Endometrial microvascular endothelial cells (primary cell): Measurements from ENCODE around the gene C5orf34. TPM values are rescaled to one million over a fixed set of nuclear protein-coding genes. Genes with fewer than 3 reads are reported as not detected.
"Not testable (repeated sequence)": the region's sequence is repeated elsewhere in the genome, so short reads cannot be mapped to it uniquely, and the experiment has no call there.

Source experiments
- in situ Hi-C: cut with HindIII; loops from 2 replicates; pipeline ENCODE4 v1.10.0; 2017; ENCODE audit warnings: low sequenced_read_pairs, low pct_unique_long_range_greater_than_20kb; ENCODE audit errors: inconsistent ontology term
- total RNA-seq: library from RNA; depleted of rRNA; stranded (reverse); fragments of >200 nt; gene quantifications from one replicate; pipeline ENCODE4 v1.2.3, GENCODE V29; 2015; ENCODE audit errors: inconsistent ontology term

The C5orf34 gene
- total RNA-seq, 1 donor from 2014 or later = 7.3 TPM

GRCh38 chr5:43523662-43524072 lies 8.7 kb upstream of the C5orf34 start:
- in situ Hi-C loops = no loop called here

- in situ Hi-C loops = no loop called here
Observed at GRCh38 chr5:43520615-43521014, 5.7 kb upstream of the C5orf34 start.

- in situ Hi-C loops = no loop called here
Observed at GRCh38 chr5:43515678-43516048, 715 bp upstream of the C5orf34 start.

DNA sequence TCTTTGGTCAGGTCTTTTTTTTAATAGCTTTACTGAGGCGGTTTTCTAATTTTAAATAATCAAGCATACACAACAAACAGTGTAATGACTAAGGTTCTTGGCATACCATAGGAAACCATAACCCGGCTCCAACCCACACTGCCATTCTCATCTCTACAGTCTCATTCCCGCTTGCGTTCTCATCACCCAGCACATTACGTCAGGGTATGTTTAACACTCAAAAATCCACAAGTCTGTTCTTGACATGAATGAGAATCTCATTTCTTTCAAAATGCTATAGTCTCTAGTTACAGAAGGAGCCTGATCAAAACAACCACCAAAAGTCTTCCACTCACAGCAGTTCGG lies 505 bp downstream of the C5orf34 start:
- in situ Hi-C loops = no loop called here

DNA sequence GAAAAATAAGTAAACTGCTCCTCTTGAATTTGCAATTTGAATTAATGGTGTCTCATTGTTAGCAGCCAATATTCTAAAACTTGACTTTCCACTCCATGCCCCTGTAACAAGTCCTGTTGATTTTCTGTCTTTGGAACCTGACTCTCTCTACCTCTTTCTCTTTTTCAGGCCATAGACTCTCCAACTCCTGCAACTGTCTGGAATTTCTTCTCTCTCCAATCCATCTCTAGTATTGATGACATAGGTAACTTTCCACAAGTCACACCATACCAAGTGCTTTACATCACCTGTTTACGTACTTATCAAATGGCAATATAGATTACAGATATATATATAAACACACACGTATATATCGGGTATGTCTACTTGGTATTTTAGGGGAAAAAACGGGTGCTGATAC lies 923 bp downstream of the C5orf34 start:
- in situ Hi-C loops = no loop called here

DNA sequence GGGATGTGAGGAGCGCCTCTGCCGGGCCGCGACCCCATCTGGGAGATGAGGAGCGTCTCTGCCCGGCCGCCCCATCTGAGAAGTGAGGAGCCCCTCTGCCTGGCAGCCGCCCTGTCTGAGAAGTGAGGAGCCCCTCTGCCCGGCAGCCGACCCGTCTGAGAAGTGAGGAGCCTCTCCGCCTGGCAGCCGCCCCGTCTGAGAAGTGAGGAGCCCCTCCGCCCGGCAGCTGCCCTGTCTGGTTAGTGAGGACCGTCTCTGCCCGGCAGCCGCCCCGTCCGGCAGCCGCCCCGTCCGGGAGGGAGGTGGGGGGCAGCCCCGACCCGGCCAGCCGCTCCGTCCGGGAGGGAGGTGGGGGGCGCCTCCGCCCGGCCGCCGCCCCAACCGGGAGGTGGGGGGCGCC lies 3.9 kb downstream of the C5orf34 start:
- in situ Hi-C loops = not testable (repeated sequence)

DNA sequence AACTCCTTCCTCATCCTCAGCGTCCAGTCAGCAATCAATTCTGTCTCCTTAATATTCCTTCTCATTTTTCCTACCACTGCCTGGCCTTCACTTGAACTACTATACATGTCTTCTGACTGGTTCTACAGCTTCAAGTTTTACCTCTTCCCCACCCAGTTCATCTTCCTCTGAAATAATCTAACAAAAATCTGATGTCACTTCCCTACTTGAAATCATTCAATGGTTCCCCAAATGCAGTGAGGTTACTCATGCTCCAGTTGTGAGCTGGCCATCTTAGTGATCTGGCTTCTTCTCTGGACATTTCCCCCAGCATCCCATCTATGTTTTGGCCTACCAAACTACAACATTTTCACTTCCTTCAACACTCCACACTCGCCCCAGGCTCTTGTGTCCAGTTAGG lies 16.4 kb downstream of the C5orf34 start:
- in situ Hi-C loops = no loop called here

GRCh38 chr5:43497311-43498104 lies 17.4 kb downstream of the C5orf34 start:
- in situ Hi-C loops = no loop called here

DNA sequence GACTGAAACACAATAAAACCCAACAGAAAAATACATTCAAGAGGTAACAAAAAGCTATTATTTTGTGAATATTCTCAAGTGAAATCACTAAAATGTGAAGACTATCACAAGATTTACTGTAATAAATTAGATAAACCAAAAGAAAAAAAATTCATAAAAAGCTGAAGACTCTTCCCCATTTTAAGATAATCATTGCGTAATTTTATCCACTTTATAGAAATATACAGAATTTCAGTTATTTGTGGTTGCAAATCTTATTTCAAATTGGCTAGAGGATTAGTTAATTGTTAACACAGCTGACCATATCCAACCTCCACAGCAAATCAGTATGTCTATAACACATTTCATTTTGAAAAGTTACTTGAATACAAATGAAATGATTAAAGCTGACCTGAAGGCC lies 23.6 kb downstream of the C5orf34 start:
- in situ Hi-C loops = no loop called here

DNA sequence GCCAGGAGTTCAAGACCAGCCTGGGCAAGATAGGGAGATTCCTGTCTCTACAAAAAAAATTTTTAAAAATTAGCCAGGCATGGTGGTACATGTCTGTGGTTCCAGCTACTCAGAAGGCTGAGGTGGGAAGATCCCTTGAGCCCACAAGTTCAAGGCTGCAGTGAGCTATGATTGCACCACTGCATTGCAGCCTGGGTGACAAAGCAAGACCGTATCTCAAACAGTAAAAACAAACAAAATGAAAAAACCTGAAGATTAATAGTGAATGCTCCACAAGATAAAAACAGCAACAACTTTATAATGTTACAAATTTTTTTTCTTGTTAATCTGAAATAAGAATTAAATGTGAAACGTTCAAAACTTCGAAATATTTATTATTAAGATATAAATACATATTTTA lies 28.6 kb downstream of the C5orf34 start:
- in situ Hi-C loops = no loop called here

DNA sequence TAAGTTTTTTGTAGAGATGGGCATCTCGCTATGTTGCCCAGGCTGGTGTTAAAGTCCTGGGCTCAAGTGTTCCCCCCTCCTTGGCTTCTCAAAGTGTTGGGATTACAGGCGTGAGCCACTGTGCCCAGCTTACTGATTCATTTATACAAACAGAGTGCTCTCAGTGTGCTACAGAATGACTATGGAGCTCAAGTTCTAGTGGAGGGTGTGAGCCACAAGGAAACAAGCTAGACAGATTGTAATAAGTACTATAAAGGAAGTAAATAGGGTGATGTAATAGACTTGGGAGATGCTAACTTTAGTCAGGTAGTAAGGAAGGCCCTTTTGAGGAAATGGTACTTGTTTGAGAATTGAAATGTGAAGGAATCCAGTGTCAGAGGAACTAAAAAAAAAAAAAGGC lies 29.5 kb downstream of the C5orf34 start:
- in situ Hi-C loops = no loop called here

DNA sequence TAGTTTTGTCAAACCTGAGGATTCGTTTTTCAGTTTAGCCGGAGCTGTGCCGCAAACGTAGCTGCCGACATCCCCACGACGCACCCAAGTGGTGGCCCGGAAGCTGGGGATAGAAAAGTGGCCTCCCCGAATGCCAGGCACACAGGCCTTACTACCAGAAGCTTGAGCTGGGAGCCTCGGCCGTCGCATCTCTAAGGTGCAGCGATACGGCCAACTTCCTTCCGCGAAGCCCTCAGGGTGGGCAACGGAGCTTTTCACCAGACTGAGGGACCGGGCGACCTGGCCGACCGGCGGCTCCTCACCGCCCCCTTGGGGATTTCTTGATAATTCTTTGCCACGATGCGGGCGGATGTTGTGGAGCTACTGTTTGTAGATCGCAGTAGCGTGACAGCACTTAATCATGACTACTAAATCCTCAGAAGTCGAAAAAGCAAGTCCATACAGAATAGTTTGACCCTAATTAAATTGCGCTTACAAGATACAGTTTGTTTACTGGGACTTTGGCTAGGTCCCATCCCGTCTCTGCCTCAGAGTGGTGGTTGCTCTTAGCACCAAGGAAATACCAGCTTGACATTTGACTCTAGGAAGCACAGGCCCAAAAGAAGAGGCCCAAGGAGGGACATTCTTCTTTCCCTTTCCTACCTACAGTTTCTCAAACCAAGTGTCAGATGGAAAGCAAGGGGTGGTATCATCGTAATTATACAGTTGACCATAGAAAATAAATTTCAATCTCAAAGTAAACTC lies 30.7 kb downstream of the C5orf34 start:
- in situ Hi-C loops = no loop called here

DNA sequence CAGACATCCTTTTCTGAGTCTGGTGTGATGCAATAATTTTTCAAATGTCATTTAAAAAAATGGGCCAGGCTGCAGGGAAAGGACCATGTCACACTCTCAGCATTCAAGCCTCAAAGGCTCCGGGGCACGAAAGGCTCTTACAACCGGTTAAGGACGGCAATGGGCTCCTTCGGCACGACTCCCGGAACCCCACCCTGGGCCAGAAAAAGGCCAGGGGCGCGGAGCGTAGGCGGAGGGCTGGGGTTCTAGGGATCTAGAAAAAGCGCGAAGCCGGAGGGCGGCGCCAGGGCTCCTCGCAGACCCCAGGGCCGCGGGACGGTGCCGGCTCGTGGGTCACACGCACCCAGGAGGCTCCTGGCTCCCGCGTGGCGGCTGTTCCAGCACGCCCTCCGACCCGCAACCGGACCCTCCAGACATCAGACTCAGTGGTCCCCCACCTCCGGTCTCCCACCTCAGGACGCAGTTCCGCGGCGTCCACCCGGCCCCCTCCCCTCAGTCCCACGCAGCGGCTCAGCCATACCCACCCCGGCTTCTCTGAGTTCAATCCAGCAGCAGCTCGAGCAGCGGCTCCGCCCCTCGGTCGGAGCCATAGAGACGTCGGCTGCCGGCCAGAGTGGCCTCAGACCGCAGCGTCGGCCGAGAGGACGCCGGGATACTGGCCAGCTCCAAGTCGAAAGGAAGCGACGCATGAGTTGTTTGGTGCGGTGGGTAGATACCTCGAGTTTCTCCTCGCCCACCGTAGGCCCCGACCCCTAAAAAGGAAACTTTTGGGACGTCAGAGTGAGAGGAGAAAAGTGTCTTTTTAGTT lies 31.4 kb downstream of the C5orf34 start, which contains the start of gene TMEM267:
Gene TMEM267 (minus strand): TSS at position 568 of the 808 bp plus-strand sequence. CDS start 29,896 bp downstream, outside the sequence.
- in situ Hi-C loops = no loop called here

DNA sequence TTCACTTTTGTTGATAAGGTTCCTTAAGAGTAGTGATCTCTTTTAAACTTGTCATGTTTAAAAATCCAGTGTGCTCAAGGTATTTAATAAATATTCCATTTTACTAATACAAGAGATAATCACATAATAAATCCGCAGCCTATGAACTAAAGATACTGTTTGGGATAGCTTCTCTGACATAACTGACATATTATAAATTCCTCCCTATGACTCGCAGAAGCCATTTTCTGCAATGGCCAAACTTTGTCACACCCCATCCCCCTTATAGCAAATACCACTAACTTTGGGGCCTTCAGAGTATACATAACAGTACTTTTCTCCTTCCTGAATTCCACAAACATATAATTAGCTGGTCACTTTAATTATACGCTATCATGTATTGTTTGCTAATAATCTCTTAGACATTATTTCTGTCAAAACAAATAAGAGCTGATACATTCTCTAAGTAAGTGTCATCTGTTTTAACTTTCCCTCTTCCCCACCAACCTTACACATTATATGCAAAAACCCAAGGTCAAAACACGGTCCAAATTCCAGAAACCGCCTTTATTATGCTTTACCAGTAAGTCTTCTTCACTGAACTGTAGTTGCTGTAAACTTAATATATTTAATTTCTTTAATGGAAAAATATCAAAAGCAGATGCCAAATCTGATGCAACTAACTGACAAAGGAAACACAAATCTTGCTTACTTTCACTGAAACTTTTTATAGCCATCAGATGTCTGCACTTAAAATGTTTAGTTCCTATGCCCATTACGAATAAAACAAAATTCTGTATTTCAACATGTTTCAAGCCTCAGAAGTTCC lies 32.3 kb downstream of the C5orf34 start:
- in situ Hi-C loops = no loop called here

DNA sequence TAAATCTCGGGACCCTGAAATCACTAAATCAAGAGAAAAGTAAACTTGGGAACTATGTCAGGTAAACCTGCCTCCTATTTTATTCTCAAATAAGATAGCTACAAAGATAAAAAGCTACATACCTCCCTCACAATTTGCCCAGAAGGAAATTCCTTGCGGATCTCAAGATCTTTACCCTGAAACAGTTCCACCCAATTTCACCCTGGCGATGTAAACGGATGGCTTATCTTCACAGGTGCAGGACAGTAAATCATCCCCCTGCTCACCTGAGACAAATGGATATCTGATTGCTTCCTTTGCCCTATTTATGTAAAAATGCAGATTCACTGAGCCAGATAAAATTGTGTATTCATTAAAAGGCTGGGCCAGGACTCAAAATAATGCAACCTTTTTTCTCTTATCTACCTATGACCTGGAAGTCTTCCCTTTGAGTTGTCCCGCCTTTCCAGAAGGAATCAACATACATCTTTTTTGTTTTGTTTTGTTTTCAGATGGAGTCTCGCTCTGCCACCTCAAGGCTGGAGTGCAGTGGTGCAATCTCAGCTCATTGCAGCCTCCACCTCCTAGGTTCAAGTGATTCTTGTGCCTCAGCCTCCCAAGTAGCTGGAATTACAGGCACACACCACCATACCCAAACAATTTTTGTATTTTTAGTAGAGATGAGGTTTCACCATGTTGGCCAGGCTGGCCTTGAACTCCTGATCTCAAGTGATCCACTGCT lies 45.1 kb downstream of the C5orf34 start:
- in situ Hi-C loops = no loop called here

DNA sequence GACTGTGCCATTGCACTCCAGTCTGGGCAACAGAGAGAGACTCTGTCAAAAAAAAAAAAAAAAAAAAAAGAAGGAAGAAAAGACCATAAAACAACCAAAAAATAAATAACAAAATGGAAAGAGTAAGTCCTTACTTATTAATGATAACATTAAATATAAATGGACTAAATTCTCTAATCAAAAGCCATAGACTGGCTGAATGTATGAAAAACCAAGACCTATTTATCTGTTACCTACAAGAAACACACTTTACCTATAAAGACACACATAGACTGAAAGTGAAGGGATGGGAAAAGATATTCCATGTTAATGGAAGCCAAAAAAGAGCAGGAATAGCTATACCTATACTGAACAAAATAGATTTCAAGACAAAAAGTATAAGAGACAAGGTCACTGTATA lies 47.8 kb downstream of the C5orf34 start:
- in situ Hi-C loops = no loop called here

DNA sequence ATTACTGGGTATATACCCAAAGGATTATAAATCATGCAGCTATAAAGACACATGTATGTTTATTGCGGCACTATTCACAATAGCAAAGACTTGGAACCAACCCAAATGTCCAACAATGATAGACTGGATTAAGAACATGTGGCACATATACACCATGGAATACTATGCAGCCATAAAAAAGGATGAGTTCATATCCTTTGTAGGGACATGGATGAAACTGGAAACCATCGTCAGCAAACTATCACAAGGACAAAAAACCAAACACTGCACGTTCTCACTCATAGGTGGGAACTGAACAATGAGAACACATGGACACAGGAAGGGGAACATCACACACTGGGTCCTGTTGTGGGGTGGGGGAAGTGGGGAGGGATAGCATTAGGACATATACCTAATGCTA lies 49.5 kb downstream of the C5orf34 start:
- in situ Hi-C loops = not testable (repeated sequence)

DNA sequence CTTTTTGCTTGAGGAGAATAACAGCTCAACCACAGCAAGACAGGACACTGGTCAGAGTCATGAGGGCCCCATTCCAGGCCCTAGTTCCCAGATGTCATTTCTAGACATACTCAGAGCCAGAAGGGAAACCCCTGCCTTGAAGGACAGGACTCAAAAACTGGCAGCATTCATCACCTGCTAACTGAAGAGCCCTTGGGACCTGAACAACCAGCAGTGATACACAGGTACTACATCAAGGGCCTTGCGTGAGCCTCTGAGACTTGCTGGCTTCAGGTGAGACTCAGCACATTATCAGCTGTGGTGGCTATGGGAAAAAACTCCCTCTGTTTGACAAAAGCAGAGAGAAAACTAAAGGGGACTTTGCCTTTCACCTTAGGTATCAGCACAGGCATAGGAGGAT lies 53.9 kb downstream of the C5orf34 start:
- in situ Hi-C loops = no loop called here
